Measurements from ENCODE around the gene POU6F1.

Gene POU6F1

DNA sequence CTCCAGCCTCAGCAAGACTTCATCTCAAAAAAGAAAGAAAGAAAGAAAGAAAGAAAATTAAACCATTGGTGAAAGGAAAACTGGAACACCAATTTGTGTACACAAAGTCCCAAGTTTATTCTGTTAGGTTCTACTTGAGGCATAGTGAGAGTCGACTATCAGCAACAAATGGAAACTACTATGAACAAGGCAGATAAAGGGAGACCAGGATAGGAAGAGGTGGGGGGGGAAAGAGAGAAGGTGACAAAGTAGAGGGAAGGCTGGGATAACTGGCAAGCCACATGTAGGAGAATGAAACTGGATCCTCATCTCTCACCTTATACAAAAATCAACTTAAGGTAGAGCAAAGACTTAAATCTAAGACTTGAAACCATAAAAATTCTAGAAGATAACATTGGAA lies 70.6 kb downstream of the POU6F1 start:
- DNase-seq = no peak

DNA sequence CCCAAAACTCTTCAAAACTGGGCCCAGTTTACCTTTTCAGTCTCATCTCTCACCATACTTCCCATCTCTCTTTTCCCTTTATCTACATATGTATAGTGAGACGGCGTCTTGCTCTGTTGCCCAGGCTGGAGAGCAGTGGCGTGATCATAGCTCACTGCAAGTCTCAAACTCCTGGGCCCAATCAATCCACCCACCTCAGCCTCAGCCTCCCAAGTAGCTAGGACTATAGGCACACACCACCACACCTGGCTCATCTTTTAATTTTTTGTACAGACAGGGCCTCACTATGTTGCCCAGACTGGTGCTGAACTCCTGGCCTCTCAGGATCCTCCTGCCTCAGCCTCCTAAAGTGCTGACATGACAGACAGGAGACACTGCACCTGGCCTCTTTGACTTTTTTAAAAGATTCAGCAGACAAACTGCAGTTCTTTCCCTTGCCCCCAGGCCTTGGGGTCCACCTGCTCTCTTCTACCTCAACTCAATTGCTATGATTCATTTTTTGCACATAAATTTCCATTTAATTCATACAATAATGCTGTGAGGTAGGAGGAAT lies 78.5 kb downstream of the POU6F1 start:
- DNase-seq = no peak
